Activated CD4-positive, alpha-beta T cell treated with anti-CD3 and anti-CD28 coated beads, Interleukin-10, Interleukin-2, amounts not matched to agents 100 ng/mL and 50 ng/mL, durations not matched to agents 16 hours and 8 hours (primary cell): Measurements from ENCODE around the gene ANKRD44.

ENCODE experiments used
- DNase-seq: peaks from one replicate; pipeline ENCODE4 v3.0.0-alpha.2; 2020

The ANKRD44 gene

DNA sequence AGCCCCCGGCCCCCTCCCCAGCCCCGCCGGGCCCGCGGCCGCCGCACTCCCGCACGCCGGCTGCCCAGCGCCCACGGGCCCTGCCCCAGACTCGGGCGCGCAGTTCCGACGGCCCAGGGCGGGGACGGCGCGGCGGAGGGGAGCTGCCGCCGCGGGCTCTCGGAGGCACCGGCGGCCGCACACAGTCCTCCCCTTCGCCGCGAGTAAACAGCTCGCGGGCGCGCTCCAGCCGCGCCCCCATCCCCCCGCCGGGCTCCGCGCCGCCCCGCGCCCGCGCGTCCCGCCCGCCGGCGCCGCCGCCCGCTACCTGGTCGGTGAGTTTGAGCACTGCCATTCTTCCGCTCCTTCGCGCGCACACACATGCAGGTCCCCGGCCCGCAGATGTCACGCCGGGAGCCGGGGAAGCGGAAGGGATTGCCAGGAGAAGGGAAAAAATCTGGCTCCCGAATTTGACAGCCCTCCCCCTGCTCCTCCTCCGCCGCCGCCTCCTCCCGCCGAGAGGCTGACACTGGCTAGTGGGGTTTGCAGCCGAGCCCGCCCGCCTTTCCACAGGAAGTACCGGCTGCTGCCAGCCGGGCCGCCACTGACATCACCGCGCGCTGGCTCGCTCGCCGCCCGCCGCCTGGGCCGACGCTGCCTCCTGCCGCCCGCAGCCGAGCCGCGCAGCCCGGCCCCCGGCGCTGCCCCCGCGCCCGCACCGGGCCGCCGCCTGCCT, at the start of gene ANKRD44:
TSS of gene ANKRD44 (minus strand) at position 510 of the 715 bp plus-strand sequence. CDS start at position 334, 176 bp downstream.
- DNase-seq, result peak; percentile 93

DNA sequence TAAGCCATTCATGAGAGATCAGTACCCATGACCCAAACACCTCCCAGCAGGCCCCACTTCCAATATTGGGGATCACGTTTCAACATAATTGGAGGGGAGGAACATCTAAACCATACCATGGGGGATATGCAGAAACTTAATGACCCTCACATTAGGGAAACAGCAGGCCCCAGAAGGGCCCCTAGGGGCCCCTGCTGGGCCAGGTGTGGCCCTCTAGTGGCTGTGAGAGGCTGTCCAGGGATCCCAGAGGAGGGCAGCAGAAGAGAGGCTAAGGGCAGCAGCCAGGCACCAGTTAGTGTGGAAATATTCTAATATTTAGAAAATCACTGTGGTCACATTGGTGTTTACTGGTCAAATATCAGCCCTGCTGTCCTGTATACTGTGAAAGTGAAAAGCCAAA, 49.3 kb upstream of the ANKRD44 start:
- DNase-seq, result no peak

DNA sequence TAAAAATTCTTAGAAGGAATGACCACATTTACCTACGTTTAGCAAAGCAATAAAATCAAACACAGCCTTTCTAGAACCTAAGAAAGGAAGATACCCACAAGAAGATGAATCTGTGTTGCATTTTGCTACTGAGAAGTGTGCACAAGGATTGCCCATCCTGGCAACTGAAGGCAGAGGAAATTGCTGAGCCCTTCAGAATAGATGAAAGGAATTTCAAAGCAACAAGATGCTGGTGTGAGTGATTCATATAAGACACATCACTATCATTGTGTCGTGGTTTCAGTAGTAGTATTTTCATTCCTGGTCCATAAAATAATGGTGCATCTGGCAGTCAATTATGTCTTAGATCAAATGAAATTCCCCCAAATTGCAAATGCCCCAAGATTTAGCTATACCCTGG, 48.4 kb upstream of the ANKRD44 start:
- peak; percentile 45 for DNase-seq

DNA sequence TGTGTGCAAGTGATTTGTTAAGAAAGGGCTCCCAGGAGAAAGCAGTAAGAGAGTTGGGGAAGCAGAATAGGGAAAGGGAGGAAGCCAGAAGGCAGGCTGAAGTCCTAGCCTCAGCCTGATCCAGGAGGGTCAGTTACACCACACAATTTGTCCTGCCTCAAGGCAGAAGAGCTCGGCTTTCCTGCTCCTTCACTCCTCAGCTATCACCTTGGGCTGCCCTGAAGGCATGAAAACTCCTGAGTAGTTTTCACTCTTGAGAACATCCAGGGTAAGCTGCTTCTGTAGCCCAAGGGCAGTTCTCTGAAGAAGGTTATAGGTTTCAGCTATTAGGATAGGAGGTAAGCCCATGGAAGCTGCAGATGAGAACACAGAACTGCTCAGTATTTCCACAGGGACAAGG, 47.4 kb upstream of the ANKRD44 start:
- no peak for DNase-seq

DNA sequence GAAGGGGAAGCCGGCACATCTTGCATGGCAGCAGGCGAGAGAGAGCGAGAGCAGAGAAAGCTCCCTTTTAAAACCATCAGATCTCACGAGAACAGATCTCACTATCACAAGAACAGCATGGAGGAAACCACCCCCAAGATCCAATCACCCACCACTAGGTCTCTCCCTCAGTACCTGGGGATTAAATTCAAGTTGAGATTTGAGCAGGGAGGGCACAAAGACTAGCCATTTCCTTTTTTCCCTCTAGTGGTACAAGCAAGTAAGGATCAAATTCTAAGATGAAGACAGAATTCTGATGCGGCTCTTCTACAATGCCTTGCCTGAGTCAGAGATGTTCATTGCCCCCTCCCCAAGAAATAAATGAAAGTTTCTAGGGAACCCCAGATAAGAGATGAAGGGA, 45.6 kb upstream of the ANKRD44 start:
- DNase-seq, result no peak

DNA sequence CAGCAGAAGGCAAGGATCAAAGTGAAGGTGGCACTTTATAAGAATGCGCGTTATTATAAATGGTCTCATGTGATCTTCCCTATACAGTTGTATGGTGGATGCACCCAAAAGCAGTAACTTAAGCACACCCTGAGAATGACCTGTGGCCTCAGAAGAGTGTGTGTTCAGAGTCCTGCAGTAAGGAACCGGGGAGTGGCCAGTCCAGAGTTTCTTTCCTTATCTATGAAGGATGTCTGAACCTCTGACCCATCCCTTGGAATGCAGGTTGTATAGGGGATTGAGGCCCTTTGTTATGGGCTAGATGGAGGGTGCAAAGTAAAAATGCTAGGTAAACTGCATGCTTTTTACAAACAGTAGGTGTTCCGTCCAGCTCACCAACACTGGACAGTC, 43.6 kb upstream of the ANKRD44 start:
- DNase-seq, result no peak

DNA sequence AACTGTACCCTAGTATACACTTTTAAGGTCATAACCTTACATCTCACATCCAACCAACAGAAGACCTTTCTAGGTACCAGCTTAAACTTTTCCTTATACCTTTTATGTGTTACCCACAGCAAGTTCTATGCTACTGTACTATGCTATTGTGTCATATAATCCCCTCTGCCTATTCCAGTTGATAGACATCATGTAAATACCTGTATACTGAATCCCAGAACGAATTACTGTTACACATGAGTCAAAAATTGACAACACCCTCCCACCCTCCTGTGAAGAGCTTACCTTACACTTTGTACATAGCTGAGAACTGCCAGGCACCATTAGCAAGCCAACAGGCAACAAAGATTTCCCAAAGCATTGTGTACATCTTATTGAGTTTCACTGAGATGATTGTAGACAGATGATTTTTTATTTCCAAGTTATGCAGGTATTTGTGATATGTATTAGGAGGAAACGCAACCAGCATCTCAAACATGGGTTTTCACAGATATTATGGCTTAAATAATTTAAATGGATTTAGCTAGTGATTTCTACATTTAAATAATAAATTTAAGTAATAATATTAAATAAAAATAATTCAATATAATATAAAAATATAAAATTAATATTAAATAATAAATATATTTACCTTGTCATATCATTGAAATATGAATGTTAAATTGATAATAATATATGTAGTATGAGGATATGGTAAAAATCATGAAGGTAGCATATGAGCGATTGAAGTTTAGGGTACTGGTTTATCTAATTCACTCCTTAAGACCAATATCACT, 43.0 kb upstream of the ANKRD44 start:
- DNase-seq, result no peak

DNA sequence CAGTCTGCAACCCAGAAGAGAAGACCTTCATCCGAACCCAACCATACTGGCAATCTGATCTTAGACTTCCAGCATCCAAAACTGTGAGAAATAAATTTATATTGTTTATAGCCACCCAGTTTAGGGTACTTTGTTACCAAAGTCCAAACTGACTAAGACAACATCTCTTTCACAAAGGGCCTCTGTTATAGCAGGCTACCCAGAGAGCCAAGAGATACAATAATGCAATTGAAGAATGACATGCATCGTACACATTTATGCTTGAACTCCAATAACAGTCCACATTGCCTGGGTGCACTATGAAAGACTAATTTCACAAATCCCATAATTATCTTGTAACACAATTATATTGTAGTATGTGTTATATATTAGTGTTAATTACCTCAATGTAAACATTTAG, 39.1 kb upstream of the ANKRD44 start:
- DNase-seq, result no peak

DNA sequence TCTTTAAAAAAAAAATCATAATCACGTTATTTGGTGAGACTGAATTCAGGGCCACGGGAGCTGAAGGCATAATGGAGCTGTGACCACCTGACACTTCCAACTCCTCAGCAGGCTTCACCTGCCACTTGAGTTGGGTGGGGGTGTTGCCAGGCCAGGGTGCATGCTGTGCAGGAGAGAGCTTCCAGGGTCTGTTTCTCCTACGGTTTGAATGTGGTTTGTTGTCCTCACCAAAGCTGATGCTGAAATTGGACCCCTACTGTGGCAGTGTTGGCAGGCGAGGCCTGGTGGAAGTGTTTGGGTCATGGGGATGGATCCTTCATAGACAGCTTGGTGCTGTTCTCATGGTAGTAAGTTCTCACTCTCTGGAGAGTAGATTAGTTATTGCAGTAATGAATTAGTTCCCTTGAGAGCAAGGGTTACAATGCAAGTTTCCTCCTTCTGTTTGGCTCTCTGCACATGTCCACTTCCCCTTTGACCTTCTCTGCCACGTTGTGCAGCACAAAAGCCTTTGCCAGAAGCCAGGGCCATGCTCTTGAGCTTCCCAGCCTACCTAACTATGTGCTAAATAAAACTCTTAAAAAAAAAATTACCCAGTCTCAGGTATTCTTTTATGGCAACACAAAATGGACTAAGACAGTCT, 38.3 kb upstream of the ANKRD44 start:
- DNase-seq, result no peak

DNA sequence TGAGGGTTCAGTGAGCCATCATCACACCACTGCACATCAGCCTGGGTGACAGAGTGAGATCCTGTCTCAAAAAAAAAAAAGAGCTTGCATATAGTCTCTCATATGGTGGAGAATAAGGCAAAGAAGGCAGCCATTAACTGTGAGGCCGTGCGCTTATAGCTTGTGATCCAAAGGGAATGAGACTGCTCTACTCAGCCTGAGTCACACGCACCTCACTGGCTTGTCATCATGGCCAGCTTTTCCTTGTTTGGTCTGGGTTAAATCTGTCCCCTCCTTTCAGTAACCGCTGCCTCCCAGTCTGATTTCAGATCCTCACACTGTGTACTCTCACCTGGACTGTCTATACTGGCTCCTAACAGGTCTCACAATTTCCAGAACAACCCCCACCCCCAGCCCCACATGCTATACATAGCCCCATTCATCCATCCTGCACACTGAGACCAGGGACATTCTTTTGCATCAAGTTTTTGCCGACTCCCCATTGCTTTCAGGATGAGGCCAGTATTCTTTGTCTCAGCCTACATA, 35.3 kb upstream of the ANKRD44 start:
- DNase-seq, result no peak

DNA sequence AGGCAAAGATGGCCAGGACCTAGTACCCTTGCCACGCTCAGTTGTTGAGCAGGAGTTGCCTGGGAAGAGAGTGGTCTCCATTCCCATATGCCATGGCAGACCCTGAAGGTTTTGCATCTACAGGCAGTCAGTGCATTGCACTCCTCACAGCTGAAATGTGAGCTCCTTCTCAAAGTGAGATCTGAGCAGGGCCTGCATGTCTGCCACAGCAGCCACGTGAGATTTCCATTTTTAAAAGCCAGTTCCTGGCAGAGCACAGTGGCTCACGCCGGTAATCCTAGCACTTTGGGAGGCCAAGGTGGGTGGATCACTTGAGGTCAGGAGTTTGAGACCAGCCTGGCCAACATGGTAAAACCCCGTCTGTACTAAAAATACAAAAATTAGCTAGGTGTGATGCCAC, 33.4 kb upstream of the ANKRD44 start:
- peak; percentile 30 for DNase-seq

DNA sequence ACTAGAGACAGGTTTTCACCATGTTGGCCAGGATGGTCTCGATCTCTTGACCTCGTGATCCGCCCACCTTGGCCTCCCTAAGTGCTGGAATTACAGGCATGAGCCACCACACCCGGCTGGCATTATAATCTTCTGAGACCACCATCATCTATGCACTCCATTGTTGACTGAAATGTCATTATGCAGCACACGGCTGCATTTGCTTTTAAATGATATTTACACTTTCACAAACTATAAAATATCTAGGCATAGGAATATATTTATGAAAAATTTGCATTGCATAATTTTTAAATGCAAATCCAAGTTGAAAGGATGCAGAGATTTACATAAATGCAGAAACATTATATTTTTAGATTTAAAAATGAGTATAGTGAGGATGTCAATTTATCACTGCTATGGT, 30.0 kb upstream of the ANKRD44 start:
- no peak for DNase-seq

DNA sequence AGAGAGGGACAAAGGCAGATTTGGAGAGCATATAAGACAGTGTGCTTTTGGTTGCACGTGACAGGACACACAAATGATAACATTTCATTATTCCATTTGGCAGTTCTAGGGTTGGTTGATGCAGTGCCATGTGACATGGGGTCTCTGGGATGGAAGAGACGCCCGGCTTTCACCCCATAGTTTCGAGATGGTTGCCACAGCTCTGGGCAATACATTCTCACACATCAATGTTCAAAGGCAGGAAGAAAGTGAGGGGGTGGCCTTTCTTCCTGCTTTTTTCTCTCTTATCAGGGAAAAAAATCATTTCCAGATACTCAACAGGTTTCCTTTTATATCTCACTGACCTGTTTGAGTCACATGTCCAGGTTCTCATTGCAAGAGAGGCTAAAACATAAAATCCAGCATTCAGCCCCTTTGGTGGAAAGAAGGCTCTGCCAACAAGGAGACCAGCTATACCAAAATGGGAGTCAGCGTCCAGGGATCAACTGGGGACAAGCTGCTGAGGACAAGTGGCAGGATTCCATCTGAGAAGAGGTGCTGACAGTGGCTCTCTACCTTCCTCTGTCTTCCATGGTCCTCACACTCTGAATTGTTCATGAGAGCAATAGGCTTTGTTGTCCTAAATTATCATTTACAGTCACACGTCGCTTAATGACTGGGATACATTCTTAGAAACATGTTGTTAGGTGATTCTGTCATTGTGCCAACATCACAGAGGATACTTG, 29.1 kb upstream of the ANKRD44 start:
- DNase-seq, result no peak

DNA sequence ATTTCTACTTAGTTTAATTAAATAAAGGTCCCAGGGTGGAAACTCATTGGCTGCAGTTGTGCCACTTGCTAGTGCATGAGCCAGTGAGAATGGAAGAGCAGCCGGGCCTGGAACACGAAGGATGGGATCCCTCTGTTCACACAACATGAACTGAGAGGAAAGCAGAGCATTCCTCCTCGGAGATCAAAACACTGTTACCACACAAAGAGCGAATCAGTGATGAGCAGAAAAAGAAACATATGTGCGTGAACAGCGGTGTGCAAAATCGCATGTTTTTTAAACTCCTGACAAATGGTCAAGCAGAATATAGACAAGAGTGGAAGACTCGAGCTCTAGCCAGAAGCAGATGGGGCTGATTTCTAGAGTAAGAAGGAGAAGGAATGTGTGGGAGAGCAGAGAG, 28.4 kb upstream of the ANKRD44 start:
- no peak for DNase-seq

DNA sequence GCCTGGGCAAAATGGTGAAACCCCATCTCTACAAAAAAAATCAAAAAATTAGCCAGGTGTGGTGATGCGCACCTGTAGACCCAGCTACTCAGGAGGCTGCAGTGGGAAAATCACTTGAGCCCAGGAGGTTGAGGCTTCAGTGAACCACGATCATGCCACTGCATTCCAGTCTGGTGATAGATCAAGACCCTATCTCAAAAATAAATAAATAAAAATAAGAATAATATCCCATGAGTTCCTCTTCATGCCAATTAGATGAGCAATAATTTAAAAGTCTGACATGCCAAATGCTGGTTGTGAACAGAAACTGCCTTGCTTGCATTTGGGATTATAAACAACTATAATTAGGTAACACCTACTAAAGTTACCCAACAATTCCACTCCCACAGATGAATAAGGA, 22.1 kb upstream of the ANKRD44 start:
- no peak for DNase-seq

DNA sequence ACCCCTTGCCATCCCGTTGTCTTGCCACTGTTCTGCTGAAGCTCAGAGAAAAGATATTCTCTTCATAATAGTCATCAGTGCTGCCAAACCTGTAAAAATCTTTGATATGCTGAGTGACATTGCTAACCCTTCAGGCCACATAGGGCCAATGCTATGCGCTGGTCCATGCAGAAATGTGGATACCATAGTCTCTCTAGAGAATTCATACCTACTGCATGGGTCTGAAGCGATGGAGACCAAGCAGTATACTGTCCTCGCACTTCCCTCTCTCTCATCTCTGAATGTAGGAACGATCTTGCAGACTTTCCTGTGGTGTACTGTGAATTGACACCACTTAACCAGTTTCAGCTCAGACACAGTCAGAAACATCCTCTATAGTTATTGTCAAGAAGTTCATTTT, 17.9 kb upstream of the ANKRD44 start:
- peak; percentile 29 for DNase-seq

DNA sequence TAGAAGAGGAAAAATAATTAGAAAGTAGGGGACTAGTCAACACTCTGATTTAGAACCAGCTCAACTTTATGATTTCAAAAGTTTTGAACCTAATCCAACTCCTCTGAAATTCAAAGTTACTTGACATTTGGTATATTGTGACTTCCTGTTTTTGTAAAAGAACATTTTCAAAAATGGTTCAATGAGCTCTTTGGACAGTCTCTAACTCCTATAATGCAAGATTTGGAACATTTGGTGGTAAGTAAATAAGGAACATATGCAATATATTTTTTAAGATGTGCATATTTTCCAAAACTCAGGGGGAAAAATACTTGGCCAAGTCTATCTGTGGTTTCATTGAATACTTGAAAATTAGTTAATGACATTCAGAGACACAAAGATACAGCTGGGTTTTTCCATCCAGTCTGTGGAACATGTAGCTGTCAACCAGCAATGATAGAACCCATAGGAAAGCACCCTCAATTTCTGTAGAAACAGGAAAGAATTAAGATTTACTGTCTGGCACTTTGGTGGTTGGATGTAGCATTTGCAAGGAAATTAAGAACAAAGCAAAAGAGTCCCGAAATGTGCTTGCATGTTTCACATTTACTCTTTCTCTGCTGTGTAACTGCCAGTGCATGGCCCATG, 17.0 kb upstream of the ANKRD44 start:
- peak; percentile 49 for DNase-seq

DNA sequence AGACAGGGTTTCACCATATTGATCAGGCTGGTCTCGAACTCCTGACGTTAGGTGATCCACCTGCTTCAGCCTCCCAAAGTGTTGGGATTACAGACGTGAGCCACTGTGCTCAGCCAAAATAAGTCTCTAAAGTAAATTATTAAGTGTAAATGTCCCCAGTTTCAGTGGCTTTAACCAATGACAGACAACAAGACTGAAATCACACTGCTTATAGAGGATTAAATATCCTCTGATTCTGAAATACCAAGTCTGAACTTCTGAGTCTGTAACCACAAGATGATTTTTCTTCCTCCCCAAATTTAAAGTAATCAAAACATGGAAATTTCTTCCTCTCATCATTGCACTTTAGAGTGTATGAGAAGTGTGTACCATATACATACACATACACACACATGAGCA, 16.5 kb upstream of the ANKRD44 start:
- DNase-seq, result no peak

DNA sequence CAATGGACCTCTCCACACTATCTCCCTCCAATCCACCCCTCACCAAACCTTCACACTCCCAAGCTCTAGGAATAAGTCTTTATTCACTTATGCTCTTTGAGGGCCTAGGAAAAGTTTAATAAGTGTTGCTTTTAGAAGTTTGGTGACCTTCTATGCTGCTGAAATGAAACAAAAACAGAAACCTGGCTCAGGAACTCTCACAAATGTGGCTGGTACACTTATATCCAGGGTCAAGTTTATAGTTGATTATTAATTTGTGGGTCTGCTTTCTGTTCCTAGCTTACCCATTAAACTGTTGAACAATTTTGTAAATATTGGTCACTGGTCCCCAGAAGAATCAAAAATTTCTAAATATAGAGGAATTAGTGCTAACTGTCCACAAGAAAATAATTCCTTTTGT, 14.2 kb upstream of the ANKRD44 start:
- no peak for DNase-seq

DNA sequence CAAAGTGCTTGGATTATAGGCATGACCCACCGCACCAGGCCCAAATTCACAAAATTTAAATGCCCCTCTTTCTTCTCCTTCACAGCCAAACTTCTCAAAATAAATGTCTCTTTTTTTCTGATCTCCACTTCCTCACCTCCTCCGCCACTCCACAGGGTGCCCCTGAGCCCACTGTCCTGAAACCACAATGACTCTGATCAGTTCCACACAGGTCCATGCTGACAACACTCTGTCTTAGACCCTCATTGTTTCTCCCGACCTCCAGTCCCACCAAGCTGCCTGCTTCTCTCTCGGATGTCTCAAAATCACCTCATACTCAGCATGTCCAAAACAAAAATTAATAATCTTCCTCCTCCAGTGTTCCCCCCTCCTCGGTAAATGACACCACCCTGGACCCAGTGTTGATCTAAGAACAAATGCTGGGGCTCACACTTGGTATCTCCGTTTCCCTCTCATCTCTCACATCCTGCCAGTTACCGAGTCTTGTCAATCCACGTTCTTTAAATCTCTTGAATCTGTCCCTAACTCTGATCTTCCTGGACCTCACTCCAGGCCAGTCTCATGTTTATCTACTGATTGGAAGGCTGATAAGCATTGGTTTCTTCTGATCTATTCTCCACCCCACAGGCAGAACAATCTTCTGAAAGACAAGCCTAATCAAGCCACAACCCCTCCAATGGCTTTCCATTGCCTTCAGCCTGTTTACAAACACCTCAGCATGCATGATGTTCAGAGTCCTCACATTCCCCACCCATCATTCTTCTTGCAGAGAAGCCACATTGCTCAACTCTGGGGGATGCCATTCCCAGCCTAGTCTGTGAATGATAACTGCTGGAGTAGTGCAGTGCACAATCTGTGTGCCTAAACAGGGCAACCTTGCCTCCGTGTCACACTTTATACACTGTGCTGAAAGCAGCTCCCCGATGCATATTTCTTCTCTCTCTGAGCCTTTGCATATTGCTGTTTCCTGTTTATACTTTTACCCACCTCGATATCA, 12.4 kb upstream of the ANKRD44 start:
- DNase-seq, result peak; percentile 28

DNA sequence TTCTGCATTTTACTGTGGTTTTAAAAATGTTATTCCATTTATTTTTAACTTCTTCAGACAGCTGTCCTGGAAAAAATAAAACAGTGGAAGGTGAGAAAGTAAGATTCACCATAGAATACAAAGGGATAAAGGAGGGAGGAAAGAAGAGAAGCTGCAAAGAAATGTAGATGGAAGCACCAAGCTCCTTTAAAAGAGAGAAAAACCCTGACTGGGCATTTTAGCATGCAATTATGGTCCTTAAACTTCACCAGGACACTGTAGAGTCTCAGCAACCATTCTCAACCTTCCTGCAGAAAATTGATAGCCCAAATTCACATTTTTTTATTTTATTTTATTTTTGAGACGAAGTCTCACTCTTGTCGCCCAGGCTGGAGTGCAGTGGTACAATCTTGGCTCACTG, 11.6 kb upstream of the ANKRD44 start:
- no peak for DNase-seq
